HepG2 (cell line): ENCODE measurements around the gene NELL2. TPM values are rescaled to one million over a fixed set of nuclear protein-coding genes. Genes with fewer than 3 reads are reported as not detected.

Experiments used
- ATAC-seq: fragments of 200-7000 bp; cut with Tn5 transposase; 3 replicates; pipeline ENCODE4 v1.9.1; 2020; ENCODE audit warnings: mild to moderate bottlenecking, moderate library complexity
- BruUV-seq: library from RNA; stranded (reverse); fragments of 400-500 nt; replicated peaks from 2 replicates; lab custom pipeline; 2021; lab: Mats Ljungman, UMichigan
- CTCF ChIA-PET: fragments of 300-600 bp; formaldehyde crosslinking; extraction: SDS; loops from one replicate; lab custom pipeline; 2021; ENCODE audit warnings: low total read pairs, inconsistent platforms, low intra/inter-chr PET ratio; lab: Yijun Ruan, JAX
- POLR2A ChIA-PET: fragments of 350-600 bp; sonication (Branson Sonifier 250); formaldehyde crosslinking; loops from one replicate; lab custom pipeline; 2020; ENCODE audit warnings: antibody characterized with exemption, inconsistent platforms; lab: Yijun Ruan, JAX
- DNase-seq: peaks from one replicate; pipeline ENCODE4 v3.0.0-alpha.2; 2015; ENCODE audit warnings: low spot score
- FAIRE-seq: peaks from 3 replicates; lab custom pipeline; 2011; peaks lifted over from hg19 to GRCh38; lab: Jason Lieb, UNC
- H2AFZ ChIP-seq: one replicate; pipeline ENCODE4 v1.6.1; 2011; ENCODE audit warnings: low read length, inconsistent platforms
- H3K27ac ChIP-seq: fragments of 300-600 bp; 3 replicates; pipeline ENCODE4 v1.8.0; 2011; ENCODE audit warnings: mixed run types, mild to moderate bottlenecking, mixed read lengths, low read length, inconsistent platforms; ENCODE audit not compliant: insufficient read depth; ENCODE audit errors: extremely low read length
- H3K27me3 ChIP-seq, 2 experiments: fragments of 200-600 bp in 1 of 2; 2 replicates in 1 of 2; 3 replicates in 1 of 2; pipeline versions ENCODE4 v1.6.0 to v1.8.0; 2011; ENCODE audit warnings: low read length in 2 of 2, mild to moderate bottlenecking in 2 of 2, moderate library complexity in 2 of 2, inconsistent platforms in 1 of 2; ENCODE audit not compliant: insufficient read depth in 2 of 2, control insufficient read depth in 1 of 2
- H3K36me3 ChIP-seq, 2 experiments: fragments of 200-600 bp in 1 of 2; replicated peaks in 1 of 2; 2 replicates in 1 of 2; 3 replicates in 1 of 2; pipeline versions ENCODE4 v1.5.1 to v1.8.0; 2011; ENCODE audit warnings: low read length in 2 of 2, inconsistent platforms in 1 of 2; ENCODE audit not compliant: insufficient read depth in 2 of 2, control insufficient read depth in 1 of 2
- H3K4me1 ChIP-seq: 2 replicates; pipeline ENCODE4 v1.5.1; 2012; ENCODE audit warnings: low read length, inconsistent platforms; ENCODE audit not compliant: insufficient read depth
- H3K4me2 ChIP-seq: 2 replicates; pipeline ENCODE4 v1.6.0; 2011; ENCODE audit warnings: low read depth, low read length, inconsistent platforms
- H3K4me3 ChIP-seq, 3 experiments: fragments of 200-600 bp in 1 of 3; sonication (generic), shearing (Covaris generic) in 1 of 3; replicated peaks in 1 of 3; 2 replicates each; pipeline ENCODE4 v1.5.1; 2011 to 2016; ENCODE audit warnings: low read length in 3 of 3, inconsistent platforms in 2 of 3, low read depth in 2 of 3, mild to moderate bottlenecking in 2 of 3, control low read depth in 1 of 3, mixed read lengths in 1 of 3; ENCODE audit not compliant: insufficient read depth in 1 of 3
- H3K79me2 ChIP-seq: one replicate; pipeline ENCODE4 v1.6.1; 2011; ENCODE audit warnings: low read length, inconsistent platforms; ENCODE audit not compliant: insufficient read depth
- H3K9ac ChIP-seq: 2 replicates; pipeline ENCODE4 v1.6.0; 2011; ENCODE audit warnings: mild to moderate bottlenecking, low read depth, low read length, inconsistent platforms; ENCODE audit not compliant: insufficient read depth
- H3K9me3 ChIP-seq: 2 replicates; pipeline ENCODE4 v1.5.1; 2012; ENCODE audit warnings: mild to moderate bottlenecking, low read length
- H4K20me1 ChIP-seq: 2 replicates; pipeline ENCODE4 v1.6.0; 2011; ENCODE audit warnings: inconsistent platforms, mild to moderate bottlenecking, low read length, moderate library complexity; ENCODE audit not compliant: insufficient read depth
- CBX2 ChIP-seq, 2 experiments: fragments of 200-600 bp in 1 of 2; sonication (generic); formaldehyde crosslinking in 1 of 2; IDR thresholded peaks; 2 replicates each; pipeline versions ENCODE4 v1.7.0 to v1.8.1; 2018 to 2022; ENCODE audit warnings: low read depth in 2 of 2, low read length in 1 of 2, mild to moderate bottlenecking in 1 of 2, missing genetic modification reagents in 1 of 2
- DNMT3B ChIP-seq: conservative IDR thresholded peaks from 2 replicates; pipeline ENCODE4 v1.6.1; 2016; ENCODE audit warnings: missing biosample characterization, control low read depth
- MBNL3 ChIP-seq: fragments of 250-450 bp; sonication (Bioruptor Pico); conservative IDR thresholded peaks from 2 replicates; pipeline ENCODE4 v1.8.0; 2022; ENCODE audit warnings: mild to moderate bottlenecking, inconsistent platforms
- NFKB2 ChIP-seq: sonication (generic); formaldehyde crosslinking; IDR thresholded peaks from 2 replicates; pipeline ENCODE4 v1.4.0; 2020; ENCODE audit warnings: missing genetic modification reagents, borderline replicate concordance
- PAX8 ChIP-seq: sonication (generic); formaldehyde crosslinking; IDR thresholded peaks from 2 replicates; pipeline ENCODE4 v1.8.0; 2022; ENCODE audit warnings: mild to moderate bottlenecking, missing genetic modification reagents, borderline replicate concordance
- REXO4 ChIP-seq: sonication (generic); formaldehyde crosslinking; IDR thresholded peaks from 2 replicates; pipeline ENCODE4 v1.8.0; 2022; ENCODE audit warnings: missing genetic modification reagents, mild to moderate bottlenecking, borderline replicate concordance
- SIX4 ChIP-seq: sonication (generic); formaldehyde crosslinking; IDR thresholded peaks from 2 replicates; pipeline ENCODE4 v1.4.0; 2020; ENCODE audit warnings: missing genetic modification reagents
- SMAD9 ChIP-seq: sonication (generic); formaldehyde crosslinking; IDR thresholded peaks from 2 replicates; pipeline ENCODE4 v1.5.1; 2020; ENCODE audit warnings: mild to moderate bottlenecking, missing genetic modification reagents
- SYNCRIP ChIP-seq: fragments of 200-400 bp; formaldehyde crosslinking; IDR thresholded peaks from 2 replicates; pipeline ENCODE4 v1.6.1; 2018; ENCODE audit warnings: mild to moderate bottlenecking, low read depth, low read length; ENCODE audit not compliant: insufficient read depth
- TEAD3 ChIP-seq: optimal IDR thresholded peaks from 2 replicates; pipeline ENCODE3; 2016; ENCODE audit warnings: borderline replicate concordance
- ZFP1 ChIP-seq: IDR thresholded peaks from 2 replicates; pipeline ENCODE4 v1.6.1; 2016
- ZFY ChIP-seq: sonication (generic); formaldehyde crosslinking; IDR thresholded peaks from 2 replicates; pipeline ENCODE4 v1.4.0; 2020; ENCODE audit warnings: missing genetic modification reagents
- ZNF878 ChIP-seq: sonication (generic); formaldehyde crosslinking; IDR thresholded peaks from 2 replicates; pipeline ENCODE4 v1.8.1; 2023; ENCODE audit warnings: mild to moderate bottlenecking, missing genetic modification reagents, moderate library complexity
- WGBS: methylation state at CpG from one replicate; pipeline ENCODE4 v1.1.6; 2017; ENCODE audit warnings: low lambda C conversion rate; 5-methylcytosine and 5-hydroxymethylcytosine counted together
- in situ Hi-C: cut with HindIII; loops from 2 replicates; pipeline ENCODE4 v1.10.0; 2017; ENCODE audit warnings: low pct_unique_long_range_greater_than_20kb; ENCODE audit not compliant: extremely low pct_ligation_motif_present
- intact Hi-C: fragments of 100-400 bp; cut with micrococcal nuclease; formaldehyde crosslinking; loops from one replicate; pipeline ENCODE4 v1.10.0; 2022; ENCODE audit not compliant: unreplicated experiment
- polyA plus RNA-seq, 8 experiments: library from polyadenylated mRNA; depleted of rRNA in 3 of 8; stranded (reverse) in 7 of 8; unstranded in 1 of 8; fragments of >200 nt; fragmentation: Illumina TruSeq in 4 of 8; extraction: Trizol in 4 of 8; gene quantifications; 2 replicates each; pipeline versions ENCODE4 v1.2.1 to v1.2.3, GENCODE V29; 2011 to 2016; ENCODE audit warnings: low read depth in 4 of 8, missing spikeins in 1 of 8, mixed read lengths in 1 of 8; ENCODE audit not compliant: insufficient read depth in 1 of 8
- total RNA-seq, 5 experiments: library from RNA; depleted of rRNA; stranded (reverse); fragments of >200 nt; fragmentation: Illumina TruSeq; extraction: Trizol; gene quantifications; 2 replicates each; pipeline ENCODE4 v1.2.3, GENCODE V29; 2016; ENCODE audit warnings: low read depth in 1 of 5
- TF ChIP-seq, protein P1 (sequence below): sonication (generic); formaldehyde crosslinking; IDR thresholded peaks from 2 replicates; pipeline ENCODE4 v1.5.1; 2020; ENCODE audit warnings: missing genetic modification reagents, mild to moderate bottlenecking, borderline replicate concordance
- TF ChIP-seq, protein P2 (sequence below): sonication (generic); formaldehyde crosslinking; IDR thresholded peaks from 2 replicates; pipeline ENCODE4 v1.8.1; 2023; ENCODE audit warnings: missing genetic modification reagents, mild to moderate bottlenecking, borderline replicate concordance
- TF ChIP-seq, protein P3 (sequence below): IDR thresholded peaks from 2 replicates; pipeline ENCODE4 v1.4.0; 2020; ENCODE audit warnings: mild to moderate bottlenecking, missing genetic modification reagents
- TF ChIP-seq, protein P4 (sequence below): sonication (generic); formaldehyde crosslinking; IDR thresholded peaks from 2 replicates; pipeline ENCODE4 v1.5.0; 2020; ENCODE audit warnings: missing genetic modification reagents, mild to moderate bottlenecking, borderline replicate concordance

Gene NELL2
- total and polyA plus RNA-seq, 2 of the 13 experiments (the other 11 are each of a cell fraction or from before 2014, with no cell fraction given) = 0.11 TPM; not detected in 1

DNA sequence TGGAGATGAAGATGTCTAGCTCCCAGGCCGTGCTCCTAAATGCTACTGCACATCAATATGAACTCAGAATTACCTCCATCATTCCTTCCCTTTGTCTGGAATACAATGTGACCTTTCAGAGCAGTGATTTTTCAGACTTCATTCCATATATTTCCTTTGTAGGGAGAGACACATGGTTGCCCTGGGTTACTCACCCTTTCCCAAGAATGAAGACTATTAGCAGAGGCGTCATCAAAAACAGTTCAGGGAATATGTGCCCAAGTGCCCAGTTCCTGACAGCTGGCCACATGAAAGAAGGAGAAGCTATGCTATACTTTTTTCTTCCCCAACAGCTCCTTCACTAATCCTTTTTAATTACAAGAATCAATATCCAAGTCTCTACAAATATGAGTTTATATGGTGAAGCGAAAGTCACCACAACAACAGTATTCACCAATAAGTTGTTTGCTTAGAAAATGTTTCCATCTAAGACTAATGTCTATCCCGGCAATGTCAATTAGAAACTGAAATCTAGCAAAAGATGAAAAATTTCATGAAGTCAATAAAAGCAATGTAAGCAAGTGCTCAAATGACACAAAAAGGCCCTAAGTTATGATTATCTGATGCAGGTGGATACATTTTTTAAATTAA lies 17.8 kb downstream of the NELL2 start:
- Histone ChIP-seq H4K20me1 (no peaks in the 10 kb centered on the region), H3K27ac (no peak overlapping the region), H3K4me3 (no peak overlapping the region), H3K9ac (no peak overlapping the region), H2AFZ (no peak overlapping the region), H3K4me2 (no peak overlapping the region), H3K79me2 (no peaks in the 10 kb centered on the region), H3K4me1 (no peaks in the 10 kb centered on the region), H3K27me3 (no peaks in the 10 kb centered on the region), H3K9me3 (no peaks in the 10 kb centered on the region), H3K36me3 (no peaks in the 10 kb centered on the region)
- ChIA-PET POLR2A (no interaction called here), CTCF (no interaction called here)
- TF ChIP-seq, protein P1, sequence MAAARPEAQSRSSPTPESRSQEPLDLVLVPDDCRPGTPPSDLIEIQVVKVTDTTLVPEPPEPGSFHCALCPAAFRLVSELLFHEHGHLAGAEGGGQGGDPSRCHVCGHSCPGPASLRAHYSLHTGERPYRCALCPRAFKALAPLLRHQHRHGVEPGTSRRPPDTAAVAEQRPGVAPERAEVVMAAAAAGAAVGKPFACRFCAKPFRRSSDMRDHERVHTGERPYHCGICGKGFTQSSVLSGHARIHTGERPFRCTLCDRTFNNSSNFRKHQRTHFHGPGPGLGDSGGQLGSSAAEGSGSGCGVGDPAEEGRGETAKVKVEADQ (CRISPR knock-in tag) = no peak
- TF ChIP-seq SMAD9 (CRISPR knock-in tag) (no peak), MBNL3 (CRISPR knock-in tag) (no peak), SIX4 (no peak), TEAD3 (CRISPR knock-in tag) (no peak), DNMT3B (CRISPR knock-in tag) (no peak), ZFY (no peak), ZFP1 (no peak), REXO4 (CRISPR knock-in tag) (no peak), NFKB2 (CRISPR knock-in tag) (no peak), PAX8 (CRISPR knock-in tag) (no peak), CBX2 (IDR thresholded peaks at IDR 0.05; ENCODE audit: low read depth, low read length) (no peak), CBX2 (CRISPR knock-in tag; IDR thresholded peaks at IDR 0.05; ENCODE audit: low read depth) (no peak), SYNCRIP (no peak), ZNF878 (CRISPR knock-in tag) (no peak)
- TF ChIP-seq, protein P2, sequence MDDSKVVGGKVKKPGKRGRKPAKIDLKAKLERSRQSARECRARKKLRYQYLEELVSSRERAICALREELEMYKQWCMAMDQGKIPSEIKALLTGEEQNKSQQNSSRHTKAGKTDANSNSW (CRISPR knock-in tag) = no peak
- TF ChIP-seq, protein P3, sequence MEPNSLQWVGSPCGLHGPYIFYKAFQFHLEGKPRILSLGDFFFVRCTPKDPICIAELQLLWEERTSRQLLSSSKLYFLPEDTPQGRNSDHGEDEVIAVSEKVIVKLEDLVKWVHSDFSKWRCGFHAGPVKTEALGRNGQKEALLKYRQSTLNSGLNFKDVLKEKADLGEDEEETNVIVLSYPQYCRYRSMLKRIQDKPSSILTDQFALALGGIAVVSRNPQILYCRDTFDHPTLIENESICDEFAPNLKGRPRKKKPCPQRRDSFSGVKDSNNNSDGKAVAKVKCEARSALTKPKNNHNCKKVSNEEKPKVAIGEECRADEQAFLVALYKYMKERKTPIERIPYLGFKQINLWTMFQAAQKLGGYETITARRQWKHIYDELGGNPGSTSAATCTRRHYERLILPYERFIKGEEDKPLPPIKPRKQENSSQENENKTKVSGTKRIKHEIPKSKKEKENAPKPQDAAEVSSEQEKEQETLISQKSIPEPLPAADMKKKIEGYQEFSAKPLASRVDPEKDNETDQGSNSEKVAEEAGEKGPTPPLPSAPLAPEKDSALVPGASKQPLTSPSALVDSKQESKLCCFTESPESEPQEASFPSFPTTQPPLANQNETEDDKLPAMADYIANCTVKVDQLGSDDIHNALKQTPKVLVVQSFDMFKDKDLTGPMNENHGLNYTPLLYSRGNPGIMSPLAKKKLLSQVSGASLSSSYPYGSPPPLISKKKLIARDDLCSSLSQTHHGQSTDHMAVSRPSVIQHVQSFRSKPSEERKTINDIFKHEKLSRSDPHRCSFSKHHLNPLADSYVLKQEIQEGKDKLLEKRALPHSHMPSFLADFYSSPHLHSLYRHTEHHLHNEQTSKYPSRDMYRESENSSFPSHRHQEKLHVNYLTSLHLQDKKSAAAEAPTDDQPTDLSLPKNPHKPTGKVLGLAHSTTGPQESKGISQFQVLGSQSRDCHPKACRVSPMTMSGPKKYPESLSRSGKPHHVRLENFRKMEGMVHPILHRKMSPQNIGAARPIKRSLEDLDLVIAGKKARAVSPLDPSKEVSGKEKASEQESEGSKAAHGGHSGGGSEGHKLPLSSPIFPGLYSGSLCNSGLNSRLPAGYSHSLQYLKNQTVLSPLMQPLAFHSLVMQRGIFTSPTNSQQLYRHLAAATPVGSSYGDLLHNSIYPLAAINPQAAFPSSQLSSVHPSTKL (CRISPR knock-in tag) = no peak
- TF ChIP-seq, protein P4, sequence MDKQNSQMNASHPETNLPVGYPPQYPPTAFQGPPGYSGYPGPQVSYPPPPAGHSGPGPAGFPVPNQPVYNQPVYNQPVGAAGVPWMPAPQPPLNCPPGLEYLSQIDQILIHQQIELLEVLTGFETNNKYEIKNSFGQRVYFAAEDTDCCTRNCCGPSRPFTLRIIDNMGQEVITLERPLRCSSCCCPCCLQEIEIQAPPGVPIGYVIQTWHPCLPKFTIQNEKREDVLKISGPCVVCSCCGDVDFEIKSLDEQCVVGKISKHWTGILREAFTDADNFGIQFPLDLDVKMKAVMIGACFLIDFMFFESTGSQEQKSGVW (CRISPR knock-in tag) = no peak
- intact Hi-C loops (no loop called here), in situ Hi-C loops (no loop called here)
- DNase-seq (no peak), FAIRE-seq (no peak), ATAC-seq (no peak)
- under 1% methylated on average over 4 of the region's 4 CpGs for WGBS
- BruUV-seq = no TSS peak
